HepG2 (cell line): ENCODE measurements around the gene FKBP5. TPM values are rescaled to one million over a fixed set of nuclear protein-coding genes. Genes with fewer than 3 reads are reported as not detected.
A peak's percentile ranks its signal among the peaks of the same experiment; 100 is the strongest.
"Not testable (repeated sequence)": the region's sequence is repeated elsewhere in the genome, so short reads cannot be mapped to it uniquely, and the experiment has no call there.

ENCODE experiments used
- ATAC-seq: fragments of 200-7000 bp; cut with Tn5 transposase; 3 replicates; pipeline ENCODE4 v1.9.1; 2020; ENCODE audit warnings: mild to moderate bottlenecking, moderate library complexity
- BruUV-seq: library from RNA; stranded (reverse); fragments of 400-500 nt; replicated peaks from 2 replicates; lab custom pipeline; 2021; lab: Mats Ljungman, UMichigan
- CTCF ChIA-PET: fragments of 300-600 bp; formaldehyde crosslinking; extraction: SDS; loops from one replicate; lab custom pipeline; 2021; ENCODE audit warnings: low total read pairs, inconsistent platforms, low intra/inter-chr PET ratio; lab: Yijun Ruan, JAX
- POLR2A ChIA-PET: fragments of 350-600 bp; sonication (Branson Sonifier 250); formaldehyde crosslinking; loops from one replicate; lab custom pipeline; 2020; ENCODE audit warnings: antibody characterized with exemption, inconsistent platforms; lab: Yijun Ruan, JAX
- DNase-seq: peaks from one replicate; pipeline ENCODE4 v3.0.0-alpha.2; 2015; ENCODE audit warnings: low spot score
- FAIRE-seq: peaks from 3 replicates; lab custom pipeline; 2011; peaks lifted over from hg19 to GRCh38; lab: Jason Lieb, UNC
- H2AFZ ChIP-seq: one replicate; pipeline ENCODE4 v1.6.1; 2011; ENCODE audit warnings: low read length, inconsistent platforms
- H3K27ac ChIP-seq: fragments of 300-600 bp; 3 replicates; pipeline ENCODE4 v1.8.0; 2011; ENCODE audit warnings: mixed run types, mild to moderate bottlenecking, mixed read lengths, low read length, inconsistent platforms; ENCODE audit not compliant: insufficient read depth; ENCODE audit errors: extremely low read length
- H3K27me3 ChIP-seq, 2 experiments: fragments of 200-600 bp in 1 of 2; 2 replicates in 1 of 2; 3 replicates in 1 of 2; pipeline versions ENCODE4 v1.6.0 to v1.8.0; 2011; ENCODE audit warnings: low read length in 2 of 2, mild to moderate bottlenecking in 2 of 2, moderate library complexity in 2 of 2, inconsistent platforms in 1 of 2; ENCODE audit not compliant: insufficient read depth in 2 of 2, control insufficient read depth in 1 of 2
- H3K36me3 ChIP-seq, 2 experiments: fragments of 200-600 bp in 1 of 2; replicated peaks in 1 of 2; 2 replicates in 1 of 2; 3 replicates in 1 of 2; pipeline versions ENCODE4 v1.5.1 to v1.8.0; 2011; ENCODE audit warnings: low read length in 2 of 2, inconsistent platforms in 1 of 2; ENCODE audit not compliant: insufficient read depth in 2 of 2, control insufficient read depth in 1 of 2
- H3K4me1 ChIP-seq: 2 replicates; pipeline ENCODE4 v1.5.1; 2012; ENCODE audit warnings: low read length, inconsistent platforms; ENCODE audit not compliant: insufficient read depth
- H3K4me2 ChIP-seq: 2 replicates; pipeline ENCODE4 v1.6.0; 2011; ENCODE audit warnings: low read depth, low read length, inconsistent platforms
- H3K4me3 ChIP-seq, 3 experiments: fragments of 200-600 bp in 1 of 3; sonication (generic), shearing (Covaris generic) in 1 of 3; replicated peaks in 1 of 3; 2 replicates each; pipeline ENCODE4 v1.5.1; 2011 to 2016; ENCODE audit warnings: low read length in 3 of 3, inconsistent platforms in 2 of 3, low read depth in 2 of 3, mild to moderate bottlenecking in 2 of 3, control low read depth in 1 of 3, mixed read lengths in 1 of 3; ENCODE audit not compliant: insufficient read depth in 1 of 3
- H3K79me2 ChIP-seq: one replicate; pipeline ENCODE4 v1.6.1; 2011; ENCODE audit warnings: low read length, inconsistent platforms; ENCODE audit not compliant: insufficient read depth
- H3K9ac ChIP-seq: 2 replicates; pipeline ENCODE4 v1.6.0; 2011; ENCODE audit warnings: mild to moderate bottlenecking, low read depth, low read length, inconsistent platforms; ENCODE audit not compliant: insufficient read depth
- H3K9me3 ChIP-seq: 2 replicates; pipeline ENCODE4 v1.5.1; 2012; ENCODE audit warnings: mild to moderate bottlenecking, low read length
- H4K20me1 ChIP-seq: 2 replicates; pipeline ENCODE4 v1.6.0; 2011; ENCODE audit warnings: inconsistent platforms, mild to moderate bottlenecking, low read length, moderate library complexity; ENCODE audit not compliant: insufficient read depth
- ELK4 ChIP-seq: sonication (generic); formaldehyde crosslinking; IDR thresholded peaks from 2 replicates; pipeline ENCODE4 v1.9.0; 2021; ENCODE audit warnings: missing genetic modification reagents, borderline replicate concordance
- FOSL1 ChIP-seq: sonication (generic); formaldehyde crosslinking; IDR thresholded peaks from 2 replicates; pipeline ENCODE4 v1.9.0; 2021; ENCODE audit warnings: missing genetic modification reagents, borderline replicate concordance
- KLF15 ChIP-seq: sonication (generic); formaldehyde crosslinking; IDR thresholded peaks from 2 replicates; pipeline ENCODE4 v1.8.1; 2023; ENCODE audit warnings: borderline replicate concordance, mild to moderate bottlenecking, inconsistent platforms, missing genetic modification reagents, mixed read lengths
- SNAPC5 ChIP-seq: sonication (generic); formaldehyde crosslinking; IDR thresholded peaks from 2 replicates; pipeline ENCODE4 v1.8.1; 2023; ENCODE audit warnings: mild to moderate bottlenecking, missing genetic modification reagents, borderline replicate concordance
- TAF1 ChIP-seq: sonication (generic); formaldehyde crosslinking; IDR thresholded peaks from 2 replicates; pipeline ENCODE4 v1.4.0; 2020; ENCODE audit warnings: missing genetic modification reagents
- TCF12 ChIP-seq, 2 experiments: fragments of 450-650 bp in 1 of 2; sonication (generic) in 1 of 2; formaldehyde crosslinking in 1 of 2; IDR thresholded peaks; 2 replicates each; pipeline versions ENCODE4 v1.6.1 to v1.8.0; 2017 to 2022; ENCODE audit warnings: antibody characterized with exemption in 1 of 2, mild to moderate bottlenecking in 1 of 2, missing genetic modification reagents in 1 of 2, moderate library complexity in 1 of 2
- ZNF121 ChIP-seq: sonication (generic); formaldehyde crosslinking; IDR thresholded peaks from 2 replicates; pipeline ENCODE4 v1.5.0; 2020; ENCODE audit warnings: mild to moderate bottlenecking, missing genetic modification reagents
- ZNF484 ChIP-seq: sonication (generic); formaldehyde crosslinking; IDR thresholded peaks from 2 replicates; pipeline ENCODE4 v1.5.1; 2020; ENCODE audit warnings: mild to moderate bottlenecking, low read depth, missing genetic modification reagents, borderline replicate concordance
- WGBS: methylation state at CpG from one replicate; pipeline ENCODE4 v1.1.6; 2017; ENCODE audit warnings: low lambda C conversion rate; 5-methylcytosine and 5-hydroxymethylcytosine counted together
- in situ Hi-C: cut with HindIII; loops from 2 replicates; pipeline ENCODE4 v1.10.0; 2017; ENCODE audit warnings: low pct_unique_long_range_greater_than_20kb; ENCODE audit not compliant: extremely low pct_ligation_motif_present
- intact Hi-C: fragments of 100-400 bp; cut with micrococcal nuclease; formaldehyde crosslinking; loops from one replicate; pipeline ENCODE4 v1.10.0; 2022; ENCODE audit not compliant: unreplicated experiment
- polyA plus RNA-seq, 8 experiments: library from polyadenylated mRNA; depleted of rRNA in 3 of 8; stranded (reverse) in 7 of 8; unstranded in 1 of 8; fragments of >200 nt; fragmentation: Illumina TruSeq in 4 of 8; extraction: Trizol in 4 of 8; gene quantifications; 2 replicates each; pipeline versions ENCODE4 v1.2.1 to v1.2.3, GENCODE V29; 2011 to 2016; ENCODE audit warnings: low read depth in 4 of 8, missing spikeins in 1 of 8, mixed read lengths in 1 of 8; ENCODE audit not compliant: insufficient read depth in 1 of 8
- total RNA-seq, 5 experiments: library from RNA; depleted of rRNA; stranded (reverse); fragments of >200 nt; fragmentation: Illumina TruSeq; extraction: Trizol; gene quantifications; 2 replicates each; pipeline ENCODE4 v1.2.3, GENCODE V29; 2016; ENCODE audit warnings: low read depth in 1 of 5

Gene FKBP5
- total and polyA plus RNA-seq, 2 of the 13 experiments (the other 11 are each of a cell fraction or from before 2014, with no cell fraction given), result 8.0 to 17.4 TPM

GRCh38 chr6:35673755-35674154 is 15.0 kb downstream of the FKBP5 start (continued):
- TF ChIP-seq TAF1 (no peak), ELK4 (no peak), TCF12 (IDR thresholded peaks at IDR 0.05) (no peak), TCF12 (CRISPR knock-in tag; IDR thresholded peaks at IDR 0.05) (no peak), KLF15 (CRISPR knock-in tag) (no peak), SNAPC5 (CRISPR knock-in tag) (no peak), FOSL1 (CRISPR knock-in tag) (no peak), ZNF484 (no peak)

GRCh38 chr6:35673284-35673666 is 15.4 kb downstream of the FKBP5 start:
- in situ Hi-C loops, H4K20me1 ChIP-seq, H3K9ac ChIP-seq, H3K9me3 ChIP-seq, H3K4me2 ChIP-seq, FAIRE-seq, H2AFZ ChIP-seq, ATAC-seq, H3K27me3 ChIP-seq, H3K4me3 ChIP-seq, H3K36me3 ChIP-seq, DNase-seq, BruUV-seq, CTCF ChIA-PET, intact Hi-C loops, H3K27ac ChIP-seq, POLR2A ChIA-PET, H3K4me1 ChIP-seq: not testable (repeated sequence)
- TF ChIP-seq ZNF121 (CRISPR knock-in tag), result 0 out of 2 replicates have a peak, but pooled peaks have one; percentile 9
- peaks cover 48% of the 10 kb centered on the region for H3K79me2 ChIP-seq
- 96% methylated on average over 2 of the region's 2 CpGs for WGBS

- BruUV-seq, H3K36me3 ChIP-seq, H3K4me1 ChIP-seq, FAIRE-seq, POLR2A ChIA-PET, H3K27ac ChIP-seq, DNase-seq, intact Hi-C loops, ATAC-seq, H3K9ac ChIP-seq, in situ Hi-C loops, H4K20me1 ChIP-seq, CTCF ChIA-PET, H2AFZ ChIP-seq, H3K27me3 ChIP-seq, H3K4me2 ChIP-seq, H3K9me3 ChIP-seq, H3K4me3 ChIP-seq: not testable (repeated sequence)
- WGBS, result 97% methylated on average over 9 of the region's 9 CpGs
- peaks cover 40% of the 10 kb centered on the region for H3K79me2 ChIP-seq
These were observed 18.3 kb downstream of the FKBP5 start for GRCh38 chr6:35670453-35670852.
